ENCODE measurements around the gene C12orf60.
"Not testable (repeated sequence)": the region's sequence is repeated elsewhere in the genome, so short reads cannot be mapped to it uniquely, and the experiment has no call there.

Gene C12orf60, protein sequence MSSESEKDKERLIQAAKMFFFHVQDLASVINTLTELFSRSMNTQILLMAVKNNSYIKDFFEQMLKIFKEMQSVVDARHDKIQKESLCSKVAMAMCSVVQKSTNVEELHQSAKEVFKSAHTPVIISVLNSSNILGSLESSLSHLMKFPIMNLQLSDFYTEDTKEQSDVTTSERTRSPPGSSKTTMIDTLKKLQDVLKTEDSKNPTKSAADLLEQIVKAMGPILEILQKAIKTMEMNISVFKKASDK

DNA sequence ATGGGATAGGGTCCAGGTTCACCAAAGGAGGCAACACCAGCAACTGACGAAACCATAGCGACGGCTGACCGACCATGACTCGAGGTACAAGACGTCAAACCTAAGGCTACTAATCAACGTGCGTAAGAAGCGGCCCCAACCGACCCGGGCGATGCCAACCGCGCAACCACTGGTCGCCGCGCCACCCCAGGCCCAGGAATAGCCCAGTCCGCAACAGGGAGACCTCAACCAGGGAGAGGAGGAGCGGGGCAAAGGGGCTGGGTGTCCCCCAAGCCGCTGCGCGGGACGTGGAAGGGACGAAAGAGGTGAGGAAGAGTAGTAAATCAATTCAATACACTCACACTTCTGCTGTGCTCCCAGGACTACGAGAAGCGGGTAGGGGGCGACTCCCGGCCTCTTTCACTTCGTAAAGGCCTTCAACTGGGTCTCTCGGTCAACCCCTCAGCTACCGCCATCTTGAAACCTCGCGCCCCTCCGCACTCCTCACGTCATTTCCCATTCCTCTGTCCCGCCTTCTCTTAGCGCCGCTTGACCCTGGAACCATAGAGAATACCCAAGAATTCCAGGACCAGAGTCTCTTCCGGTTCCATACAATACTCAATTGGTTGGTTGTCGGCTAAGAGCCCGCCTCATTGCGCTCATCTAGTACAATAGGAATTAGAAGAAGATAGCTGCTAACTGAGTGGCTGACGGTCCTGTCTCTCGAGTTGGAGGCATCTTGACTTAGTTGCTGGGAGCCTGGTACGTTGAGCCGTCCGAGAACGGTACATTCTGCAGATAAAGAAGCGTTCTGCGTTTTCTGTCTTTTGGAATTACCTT lies at the start of gene C12orf60, which contains the start of gene WBP11:
Gene C12orf60, plus strand, starts transcription at position 660 of the 819 bp plus-strand sequence. CDS start 19,266 bp downstream, outside the sequence.
Gene WBP11, minus strand, starts transcription at position 468 of the 819 bp plus-strand sequence. CDS start 2,095 bp downstream, outside the sequence.
- DNase-seq (ENCODE audit: low read depth) = peak; percentile 98
- TF ChIP-seq, protein P1, sequence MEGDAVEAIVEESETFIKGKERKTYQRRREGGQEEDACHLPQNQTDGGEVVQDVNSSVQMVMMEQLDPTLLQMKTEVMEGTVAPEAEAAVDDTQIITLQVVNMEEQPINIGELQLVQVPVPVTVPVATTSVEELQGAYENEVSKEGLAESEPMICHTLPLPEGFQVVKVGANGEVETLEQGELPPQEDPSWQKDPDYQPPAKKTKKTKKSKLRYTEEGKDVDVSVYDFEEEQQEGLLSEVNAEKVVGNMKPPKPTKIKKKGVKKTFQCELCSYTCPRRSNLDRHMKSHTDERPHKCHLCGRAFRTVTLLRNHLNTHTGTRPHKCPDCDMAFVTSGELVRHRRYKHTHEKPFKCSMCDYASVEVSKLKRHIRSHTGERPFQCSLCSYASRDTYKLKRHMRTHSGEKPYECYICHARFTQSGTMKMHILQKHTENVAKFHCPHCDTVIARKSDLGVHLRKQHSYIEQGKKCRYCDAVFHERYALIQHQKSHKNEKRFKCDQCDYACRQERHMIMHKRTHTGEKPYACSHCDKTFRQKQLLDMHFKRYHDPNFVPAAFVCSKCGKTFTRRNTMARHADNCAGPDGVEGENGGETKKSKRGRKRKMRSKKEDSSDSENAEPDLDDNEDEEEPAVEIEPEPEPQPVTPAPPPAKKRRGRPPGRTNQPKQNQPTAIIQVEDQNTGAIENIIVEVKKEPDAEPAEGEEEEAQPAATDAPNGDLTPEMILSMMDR (IDR thresholded peaks at IDR 0.05; ENCODE audit: low read depth, low read length, missing control alignments) = peak; percentile 5

DNA sequence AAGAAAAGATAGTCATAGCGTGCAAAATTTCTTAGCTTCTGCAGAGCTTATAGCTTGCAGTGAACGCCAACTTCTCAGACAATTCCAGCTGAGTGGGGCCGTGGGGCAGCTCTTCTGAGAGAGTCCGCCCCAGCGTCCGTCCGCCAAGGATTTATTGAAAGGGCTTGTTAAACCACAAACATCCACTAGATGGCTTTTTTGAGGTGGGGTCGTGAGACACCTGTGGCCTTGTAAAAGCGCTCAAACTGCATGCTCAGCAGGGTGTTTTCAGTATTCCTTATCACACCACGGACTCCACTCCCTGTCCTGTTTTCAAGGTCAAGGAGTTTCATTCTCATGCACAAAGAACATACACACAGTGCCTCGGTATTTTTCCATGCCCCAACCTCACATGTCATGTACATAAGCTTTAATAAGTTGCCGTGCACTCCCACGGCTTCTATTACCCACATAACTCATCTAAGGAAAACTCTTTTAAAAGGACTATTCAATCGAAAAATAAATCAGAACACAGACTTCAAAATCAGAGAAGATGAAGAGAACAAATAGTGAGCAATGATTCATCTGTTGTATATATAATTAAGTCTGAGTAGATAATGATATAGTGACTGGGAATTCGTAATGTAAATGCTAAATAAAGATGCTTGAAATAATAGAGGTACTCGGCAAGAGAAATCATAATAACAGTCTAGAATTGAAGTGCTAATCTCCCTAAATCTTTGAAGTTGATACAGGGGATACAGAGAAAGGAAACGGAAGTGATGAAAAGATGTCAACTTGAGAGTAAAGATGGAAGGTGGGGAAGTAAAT lies 46.9 kb upstream of the C12orf60 start:
- no peak overlapping the region for H3K4me3 ChIP-seq (ENCODE audit: low read depth, low read length)
- TF ChIP-seq, protein P1 (IDR thresholded peaks at IDR 0.05; ENCODE audit: low read depth, low read length, missing control alignments) = peak; percentile 5
- no peak for DNase-seq (ENCODE audit: low read depth)

More for the DNA sequence above, at the start of gene C12orf60, which contains the start of gene WBP11:
- peak within 1 kb of the TSS; percentile 96 for H3K4me3 ChIP-seq (ENCODE audit: low read depth, low read length)

DNA sequence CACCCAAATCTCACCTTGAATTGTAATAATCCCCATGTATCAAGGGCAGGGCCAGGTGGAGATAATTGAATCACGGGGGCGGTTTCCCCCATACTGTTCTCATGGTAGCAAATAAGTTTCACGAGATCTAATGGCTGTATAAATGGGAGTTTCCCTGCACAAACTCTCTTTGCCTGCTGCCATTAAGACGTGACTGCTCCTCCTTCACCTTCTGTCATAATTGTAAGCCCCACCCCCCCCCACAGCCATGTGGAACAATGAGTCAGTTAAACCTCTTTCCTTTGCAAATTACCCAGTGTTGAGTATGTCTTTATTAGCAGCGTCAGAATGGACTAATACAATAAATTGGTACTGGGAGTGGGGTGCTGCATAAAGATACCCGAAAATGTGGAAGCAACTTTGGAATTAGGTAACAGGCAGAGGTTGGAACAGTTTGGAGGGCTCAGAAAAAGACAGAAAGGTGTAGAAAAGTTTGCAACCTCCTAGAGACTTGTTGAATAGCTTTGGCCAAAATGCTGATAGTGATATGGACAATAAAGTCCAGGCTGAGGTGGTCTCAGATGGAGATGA lies 43.7 kb upstream of the C12orf60 start:
- not testable (repeated sequence) for H3K4me3 ChIP-seq (ENCODE audit: low read depth, low read length); DNase-seq (ENCODE audit: low read depth)

DNA sequence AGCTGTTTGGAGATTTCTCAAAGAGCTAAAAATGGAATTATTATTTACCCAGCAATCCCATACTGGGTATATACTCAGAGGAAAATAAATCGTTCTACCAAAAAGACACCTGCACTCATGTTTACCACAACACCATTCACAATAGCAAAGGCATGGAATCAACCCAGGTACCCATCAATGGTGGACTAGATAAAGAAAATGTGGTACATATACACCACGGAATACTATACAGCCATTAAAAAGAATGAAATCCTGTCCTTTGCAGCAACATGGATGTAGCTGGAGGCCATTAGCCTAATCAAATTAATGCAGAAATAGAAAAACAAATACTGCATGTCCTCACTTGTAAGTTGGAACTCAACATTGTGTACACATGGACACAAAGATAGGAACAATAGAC lies 38.1 kb upstream of the C12orf60 start:
- DNase-seq (ENCODE audit: low read depth) = no peak
- H3K4me3 ChIP-seq (ENCODE audit: low read depth, low read length) = no peak overlapping the region

DNA sequence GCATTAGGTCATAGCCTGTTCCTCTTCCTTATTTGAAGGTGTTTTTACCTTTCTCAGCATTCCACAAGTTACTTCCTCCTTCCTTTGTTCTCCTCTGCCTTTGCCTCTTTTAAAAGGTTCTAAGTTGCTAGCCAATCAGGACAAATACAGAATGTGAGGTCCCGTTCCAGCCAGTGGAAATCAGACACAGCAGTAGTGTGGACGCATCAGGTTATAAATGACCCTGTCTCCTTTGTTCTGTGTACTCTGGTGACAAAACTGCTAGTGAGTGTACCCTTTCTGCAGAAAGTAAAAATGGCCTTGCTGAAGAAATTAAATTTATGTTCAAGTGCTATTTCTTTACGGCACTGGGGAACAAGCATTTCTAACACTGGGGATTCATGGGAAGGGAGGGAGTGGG lies 37.5 kb upstream of the C12orf60 start:
- not testable (repeated sequence) for DNase-seq (ENCODE audit: low read depth); H3K4me3 ChIP-seq (ENCODE audit: low read depth, low read length)

More for the DNA sequence above, 38.1 kb upstream of the C12orf60 start:
- TF ChIP-seq, protein P1 (IDR thresholded peaks at IDR 0.05; ENCODE audit: low read depth, low read length, missing control alignments) = no peak

DNA sequence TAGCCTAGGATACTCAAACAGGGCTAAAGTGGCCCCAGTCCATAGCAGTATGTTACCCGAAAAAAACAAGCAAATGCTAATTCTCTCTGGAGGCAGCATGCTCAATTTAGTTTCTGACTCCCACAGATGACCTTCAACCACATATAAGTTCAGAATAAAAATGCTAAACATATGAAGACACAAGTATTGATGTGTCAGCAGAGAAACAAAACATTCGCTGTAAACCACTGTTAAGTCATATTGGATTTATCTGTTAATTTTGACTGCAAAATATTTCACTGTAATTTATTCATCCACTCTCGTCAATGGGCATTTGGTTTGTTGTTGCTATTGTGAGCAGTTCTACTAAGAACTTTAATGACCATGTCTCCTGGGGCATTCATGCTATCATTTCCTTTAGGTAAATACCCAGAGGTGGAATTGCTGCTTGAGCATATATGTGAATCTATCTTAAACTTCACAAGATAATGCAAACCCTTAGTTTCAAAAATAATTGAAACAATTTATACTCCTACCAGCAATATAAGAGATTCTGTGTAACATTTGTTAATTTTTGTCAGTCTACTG lies 36.7 kb upstream of the C12orf60 start:
- no peak for DNase-seq (ENCODE audit: low read depth)
- no peak overlapping the region for H3K4me3 ChIP-seq (ENCODE audit: low read depth, low read length)
- TF ChIP-seq, protein P1 (IDR thresholded peaks at IDR 0.05; ENCODE audit: low read depth, low read length, missing control alignments) = no peak

DNA sequence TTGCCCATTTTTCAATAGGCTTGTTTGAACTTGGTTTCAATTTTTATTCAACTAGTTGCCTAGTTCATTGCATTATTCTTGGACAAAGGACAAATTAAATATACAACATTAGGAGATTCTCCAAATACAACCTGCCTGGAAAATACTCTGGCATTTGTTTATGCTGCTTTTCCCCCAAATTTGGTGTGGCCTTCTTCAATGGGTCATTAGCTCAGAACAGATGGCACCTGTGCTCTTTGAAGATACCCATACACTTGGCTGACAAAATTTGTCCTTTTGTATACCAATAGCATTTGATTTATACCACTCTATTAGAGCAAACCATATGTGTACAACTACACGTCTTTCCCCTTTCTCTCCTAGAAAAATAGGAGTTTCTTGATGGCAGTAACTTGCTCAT lies 35.9 kb upstream of the C12orf60 start:
- TF ChIP-seq, protein P1 (IDR thresholded peaks at IDR 0.05; ENCODE audit: low read depth, low read length, missing control alignments) = no peak
- peak overlapping the region; percentile 91 for H3K4me3 ChIP-seq (ENCODE audit: low read depth, low read length)
- DNase-seq (ENCODE audit: low read depth) = no peak
